OCI-M2 (cell line): ENCODE measurements around the gene TBC1D24.
A peak's percentile ranks its signal among the peaks of the same experiment; 100 is the strongest.

Experiments
- DNase-seq: peaks from one replicate; lab custom pipeline; 2025; ENCODE audit not compliant: unreplicated experiment; lab: John Stamatoyannopoulos, UW

TBC1D24 gene

DNA sequence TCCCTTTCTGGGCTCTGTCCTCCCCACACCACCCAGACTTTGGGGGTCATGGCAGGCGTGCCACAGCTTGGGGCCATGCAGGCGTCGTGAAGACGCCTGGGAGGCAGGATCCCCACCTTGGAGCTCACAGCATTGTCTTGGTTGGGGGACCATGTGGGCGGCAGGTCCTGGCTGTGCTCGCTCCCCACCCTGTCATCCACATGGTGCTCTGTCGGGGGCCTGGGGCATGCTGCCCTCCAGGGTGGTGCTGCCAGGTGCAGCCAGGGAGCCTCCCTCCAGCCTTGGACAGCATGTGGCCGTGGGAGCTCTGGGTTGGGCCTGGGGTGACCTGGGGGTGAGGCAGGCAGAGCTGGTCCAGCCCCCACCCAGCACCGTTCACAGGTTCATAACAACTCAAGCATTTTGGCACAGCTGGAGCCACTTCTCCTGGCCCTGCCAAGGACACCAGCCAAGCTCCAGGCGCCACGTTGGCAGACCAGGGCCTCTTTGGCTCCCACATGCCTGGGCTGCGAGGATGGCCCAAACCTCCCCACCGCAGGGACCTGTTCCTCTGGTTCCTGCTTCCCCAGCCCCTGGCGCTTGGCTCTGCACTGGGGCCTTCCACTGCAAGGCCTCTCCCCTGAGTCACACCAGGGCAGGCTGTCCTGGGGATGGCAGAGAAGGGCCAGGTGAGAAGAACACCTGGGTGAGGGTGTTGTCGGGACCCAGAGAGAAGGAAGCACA is 23.8 kb downstream of the TBC1D24 start:
- DNase-seq, result no peak

DNA sequence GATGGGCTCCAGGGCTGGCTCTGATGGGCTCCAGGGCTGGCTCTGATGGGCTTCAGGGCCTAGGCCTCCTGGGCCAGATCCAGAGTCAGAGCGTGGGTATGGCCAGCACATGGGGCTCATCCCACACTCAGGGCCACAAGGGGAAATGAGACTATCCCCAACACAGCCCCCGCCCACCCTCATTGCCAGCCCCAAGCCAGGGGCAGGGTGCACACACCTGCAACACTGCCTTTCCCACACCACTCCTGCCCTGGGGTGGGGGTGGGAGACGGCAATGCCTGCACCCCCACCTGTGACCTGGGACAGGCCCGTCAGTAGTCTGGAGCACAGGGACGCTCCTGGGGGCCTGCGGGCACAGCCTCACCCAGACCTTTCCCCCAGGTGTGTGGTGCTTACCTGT is 24.5 kb downstream of the TBC1D24 start:
- DNase-seq, result no peak

DNA sequence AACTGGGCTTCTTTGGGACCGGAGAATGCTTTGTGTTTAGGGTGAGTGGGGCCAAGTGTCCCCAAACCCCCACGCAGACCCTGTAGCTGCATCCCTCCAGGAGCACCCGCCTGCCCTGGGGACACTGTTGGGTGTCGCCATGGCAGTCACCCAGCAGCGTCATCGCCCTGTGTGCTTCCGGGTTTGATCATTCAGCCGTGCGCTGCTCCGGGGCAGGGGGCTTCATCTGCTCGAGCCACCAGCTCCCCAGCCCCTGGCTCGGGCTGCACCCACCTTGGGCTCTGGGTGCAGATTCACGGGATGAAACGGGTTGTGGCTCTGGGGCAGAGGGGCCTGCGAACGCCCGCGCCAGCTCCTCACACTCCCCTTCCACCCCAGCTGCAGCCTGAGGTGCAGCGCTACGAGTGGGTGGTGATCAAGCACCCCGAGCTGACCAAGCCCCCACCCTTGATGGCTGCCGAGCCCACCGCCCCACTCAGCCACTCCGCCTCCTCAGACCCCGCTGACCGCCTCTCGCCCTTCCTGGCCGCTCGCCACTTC is 25.0 kb downstream of the TBC1D24 start:
- DNase-seq, result no peak

DNA sequence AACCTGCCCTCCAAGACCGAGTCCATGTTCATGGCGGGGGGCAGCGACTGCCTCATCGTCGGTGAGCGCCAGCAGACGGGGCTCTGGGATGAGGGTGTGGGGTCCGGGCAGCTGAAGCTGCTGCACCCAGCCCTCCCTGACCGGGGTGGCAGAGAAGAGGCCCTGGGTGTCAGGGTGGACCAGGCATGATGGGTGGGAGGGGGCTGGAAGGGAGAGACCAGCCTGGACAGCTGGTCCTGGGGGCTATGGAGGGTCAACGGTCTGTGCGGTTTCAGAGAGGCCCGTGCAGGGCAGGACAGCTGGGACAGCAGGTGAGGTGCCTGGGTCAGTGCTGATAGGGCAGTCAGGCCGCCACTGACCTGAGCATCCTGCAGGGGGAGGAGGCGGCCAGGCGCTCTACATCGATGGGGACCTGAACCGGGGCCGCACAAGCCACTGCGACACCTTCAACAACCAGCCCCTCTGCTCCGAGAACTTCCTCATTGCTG is 25.5 kb downstream of the TBC1D24 start:
- DNase-seq, result no peak

DNA sequence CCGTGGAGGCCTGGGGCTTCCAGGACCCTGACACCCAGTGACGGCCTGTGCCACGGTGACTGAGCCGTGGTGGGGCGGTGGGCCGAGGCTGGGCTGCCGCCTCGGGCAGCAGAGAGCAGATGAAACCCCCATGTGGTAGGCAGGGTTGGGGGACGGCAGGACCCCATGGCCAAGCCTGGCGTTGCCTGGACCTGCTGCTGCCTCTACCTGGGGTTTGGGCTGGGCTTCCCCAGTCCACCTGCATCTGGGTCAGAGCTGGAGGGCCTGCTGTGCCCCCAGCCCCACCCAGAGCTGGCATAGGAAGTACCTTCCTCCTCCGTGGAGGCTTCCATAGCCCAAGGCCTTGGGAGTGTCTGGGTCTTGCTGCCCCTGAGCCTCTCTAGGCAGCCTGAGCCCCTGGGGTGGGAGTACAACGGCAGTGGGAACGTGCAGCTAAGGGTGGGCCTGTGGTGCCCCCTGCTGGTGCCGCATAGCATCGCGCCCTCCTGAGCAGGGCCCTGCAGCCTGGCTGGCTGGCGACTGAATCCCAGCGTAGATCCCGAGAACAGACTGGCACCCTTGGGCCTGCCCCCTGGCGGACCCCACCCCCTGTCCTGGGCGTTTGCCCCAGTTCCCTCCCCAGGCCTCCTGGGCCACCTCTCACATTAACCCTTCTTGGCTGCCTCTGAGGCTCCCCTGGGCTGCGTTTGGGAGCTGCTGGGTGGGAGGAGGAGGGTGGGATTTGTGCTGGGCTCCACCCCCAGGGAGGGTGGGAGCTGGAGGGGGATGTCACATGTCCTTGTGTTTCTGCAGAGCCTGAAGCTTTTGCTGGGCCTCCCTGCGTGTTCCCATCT is 26.2 kb downstream of the TBC1D24 start:
- peak; percentile 21 for DNase-seq

DNA sequence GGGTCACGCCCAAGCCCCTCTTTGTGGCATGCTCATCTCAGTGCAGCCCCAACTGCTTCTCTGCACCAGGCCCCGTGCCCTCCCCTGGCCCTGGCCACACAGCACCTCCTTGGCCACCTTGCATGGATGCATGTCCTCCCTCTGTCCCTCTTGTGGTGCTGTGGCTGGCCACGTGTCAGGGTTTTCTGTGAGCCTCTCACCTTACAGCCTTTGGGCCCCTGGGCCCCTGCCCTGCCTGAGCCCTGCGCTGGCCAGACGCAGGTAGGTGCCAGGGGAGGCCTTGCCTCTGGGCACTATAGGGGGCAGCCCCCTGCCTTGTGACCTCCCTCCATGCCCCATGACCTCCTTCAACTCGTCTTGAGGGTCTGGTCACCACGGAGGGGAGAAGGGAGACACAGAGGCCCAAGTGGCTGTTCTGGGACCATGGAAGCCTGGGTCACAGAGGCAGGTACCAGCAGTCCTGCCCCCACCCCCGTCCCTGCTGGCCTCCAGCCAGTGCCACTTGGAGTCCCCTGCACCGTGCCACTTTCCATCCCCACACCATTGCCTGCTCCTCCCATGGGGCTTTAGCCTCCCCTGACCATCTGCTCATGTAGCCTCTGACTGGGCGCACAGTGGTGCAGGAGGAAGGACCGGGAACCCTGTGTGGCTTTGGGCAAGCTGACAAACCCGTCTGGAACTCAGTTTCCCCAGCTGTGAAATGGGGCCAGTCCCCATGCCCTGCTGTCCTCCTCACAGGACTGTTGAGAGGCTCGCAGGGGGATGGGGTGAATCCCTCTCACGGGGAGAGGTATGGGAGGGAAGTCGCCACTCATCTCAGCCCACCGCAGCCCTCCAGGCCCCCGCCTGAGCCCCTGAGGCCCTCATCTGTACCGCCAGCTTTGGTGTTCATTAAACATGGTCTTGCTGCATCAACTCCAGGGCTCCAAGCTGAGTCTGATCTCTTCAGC is 27.3 kb downstream of the TBC1D24 start:
- no peak for DNase-seq

DNA sequence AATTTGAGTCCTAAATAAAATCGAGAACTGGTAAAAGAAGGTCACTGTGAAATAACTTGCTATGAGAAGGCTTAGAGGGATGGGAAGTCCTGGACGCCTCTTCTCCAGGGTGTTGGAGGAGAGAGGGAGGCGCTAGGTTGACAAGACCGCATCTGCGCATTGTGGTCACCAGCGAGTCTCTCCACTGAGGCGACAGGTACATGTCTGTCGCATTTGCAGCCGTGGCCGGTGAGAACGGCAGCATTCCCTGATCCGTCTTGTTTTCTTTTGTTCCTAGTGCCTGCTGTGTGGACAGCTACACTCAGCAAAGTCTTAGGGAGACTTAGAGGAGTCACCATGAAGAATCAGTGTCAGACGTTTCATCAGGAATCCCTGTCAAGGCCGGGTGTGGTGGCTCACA is 30.8 kb downstream of the TBC1D24 start:
- no peak for DNase-seq

DNA sequence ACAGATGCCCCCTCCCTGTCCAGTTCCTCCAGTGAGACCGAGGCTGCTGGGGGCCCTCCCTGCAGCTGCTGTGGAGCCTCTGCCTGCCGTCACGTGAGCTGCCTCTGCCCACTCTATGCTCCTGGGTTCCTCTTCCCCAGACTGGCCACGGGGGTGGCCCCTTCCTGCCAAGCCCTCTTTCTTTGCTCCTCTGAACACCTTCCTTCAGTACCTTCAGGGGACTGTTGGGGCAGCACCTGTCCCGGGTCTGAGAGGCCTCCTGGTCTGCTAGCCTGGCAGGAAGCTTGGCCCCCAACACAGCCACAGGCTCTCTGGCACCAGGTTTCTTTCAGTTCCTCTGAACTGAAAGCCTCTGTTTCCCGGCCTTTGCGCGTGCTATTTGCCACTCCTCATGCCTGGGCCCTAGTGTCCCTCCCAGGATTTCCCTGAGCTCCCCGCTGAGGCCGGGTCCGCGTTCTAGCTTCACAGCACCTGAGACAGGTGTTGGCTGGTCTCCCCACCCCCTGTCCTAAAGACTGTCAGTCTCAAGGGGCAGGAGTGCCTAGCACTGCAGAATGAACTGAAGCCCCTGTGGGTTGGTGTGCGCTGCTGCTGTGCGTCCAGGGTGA is 32.2 kb downstream of the TBC1D24 start:
- DNase-seq, result no peak

DNA sequence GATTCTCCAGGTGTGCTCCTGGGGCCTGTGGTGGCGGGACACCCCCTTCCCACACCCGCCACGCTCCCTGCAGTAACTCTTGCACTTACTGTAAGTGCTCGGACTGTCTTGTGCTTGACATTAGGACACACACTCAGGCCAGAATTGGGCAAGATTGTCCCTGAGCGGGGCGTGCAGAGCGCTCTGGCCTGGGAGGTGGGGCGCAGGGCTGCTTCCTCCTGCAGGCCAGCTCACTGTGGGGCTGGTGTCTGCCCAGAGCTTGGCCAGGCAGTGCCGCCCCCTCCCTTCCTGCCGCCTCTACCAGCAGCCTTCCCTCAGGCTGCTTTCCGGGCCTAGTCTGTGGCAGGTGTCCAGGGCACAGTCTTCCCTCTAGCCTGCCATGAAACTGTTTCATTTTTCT is 32.7 kb downstream of the TBC1D24 start:
- no peak for DNase-seq

DNA sequence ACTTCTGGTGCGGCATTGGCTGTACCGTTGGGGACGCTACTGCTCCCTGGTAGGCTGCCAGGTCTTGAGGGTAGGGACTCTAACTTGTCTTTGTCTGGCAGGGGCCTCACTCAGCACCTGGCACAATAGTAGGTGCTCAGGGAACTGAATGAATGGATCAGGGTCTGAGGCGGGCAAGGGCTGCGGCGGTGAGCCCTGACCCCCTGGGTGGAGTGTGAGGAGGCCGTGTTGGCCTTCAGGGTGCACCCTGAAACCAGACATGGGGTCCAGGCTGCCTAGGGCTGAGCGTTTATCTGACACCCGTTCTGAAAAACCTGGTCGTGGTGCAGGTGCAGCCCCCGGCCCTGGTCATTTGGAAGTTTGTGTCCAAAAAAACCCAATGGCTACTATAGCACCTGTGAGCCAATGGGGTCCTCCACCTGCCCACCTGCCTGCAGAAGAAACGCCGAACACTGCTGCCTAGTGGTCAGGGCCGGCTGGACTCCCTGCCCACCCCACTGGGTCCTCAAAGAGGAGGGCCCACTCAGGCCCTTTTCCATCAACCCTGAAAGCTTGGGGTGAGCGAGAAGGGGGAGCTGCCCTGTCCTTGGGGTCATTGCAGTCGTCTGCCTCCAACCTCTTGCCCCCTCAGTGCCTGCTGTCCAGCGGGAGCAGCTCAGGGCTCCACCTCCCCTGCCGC is 33.9 kb downstream of the TBC1D24 start:
- no peak for DNase-seq

DNA sequence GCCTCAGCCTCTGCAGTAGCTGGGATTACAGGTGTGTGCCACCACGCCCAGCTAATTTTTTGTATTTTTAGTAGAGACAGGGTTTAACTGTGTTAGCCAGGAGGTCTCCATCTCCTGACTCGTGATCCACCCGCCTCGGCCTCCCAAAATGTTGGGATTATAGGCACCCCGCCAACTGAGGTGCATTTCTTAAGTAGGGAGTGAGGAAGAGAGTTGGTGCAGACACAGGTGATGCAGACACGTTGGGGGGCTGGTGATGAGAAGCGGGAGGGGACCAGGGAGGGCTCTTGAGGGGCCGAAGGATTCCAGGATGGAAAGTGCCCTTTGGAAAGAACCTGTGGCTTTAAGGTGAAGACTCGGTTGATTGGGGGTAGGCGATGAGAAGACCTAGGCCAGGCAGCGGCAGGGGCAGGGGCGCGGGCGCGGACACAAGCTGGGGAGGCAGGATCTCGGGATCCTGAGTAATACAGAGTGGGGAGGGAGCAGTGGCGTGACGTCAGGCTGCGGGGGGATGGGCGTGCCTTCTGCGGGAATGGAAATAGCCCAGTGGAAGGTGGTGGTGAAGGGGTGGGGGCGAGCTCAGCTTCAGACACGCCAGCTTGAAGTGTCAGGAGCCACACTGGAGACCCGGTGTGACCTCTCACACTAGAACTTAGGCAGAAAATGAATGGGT is 36.3 kb downstream of the TBC1D24 start:
- no peak for DNase-seq

DNA sequence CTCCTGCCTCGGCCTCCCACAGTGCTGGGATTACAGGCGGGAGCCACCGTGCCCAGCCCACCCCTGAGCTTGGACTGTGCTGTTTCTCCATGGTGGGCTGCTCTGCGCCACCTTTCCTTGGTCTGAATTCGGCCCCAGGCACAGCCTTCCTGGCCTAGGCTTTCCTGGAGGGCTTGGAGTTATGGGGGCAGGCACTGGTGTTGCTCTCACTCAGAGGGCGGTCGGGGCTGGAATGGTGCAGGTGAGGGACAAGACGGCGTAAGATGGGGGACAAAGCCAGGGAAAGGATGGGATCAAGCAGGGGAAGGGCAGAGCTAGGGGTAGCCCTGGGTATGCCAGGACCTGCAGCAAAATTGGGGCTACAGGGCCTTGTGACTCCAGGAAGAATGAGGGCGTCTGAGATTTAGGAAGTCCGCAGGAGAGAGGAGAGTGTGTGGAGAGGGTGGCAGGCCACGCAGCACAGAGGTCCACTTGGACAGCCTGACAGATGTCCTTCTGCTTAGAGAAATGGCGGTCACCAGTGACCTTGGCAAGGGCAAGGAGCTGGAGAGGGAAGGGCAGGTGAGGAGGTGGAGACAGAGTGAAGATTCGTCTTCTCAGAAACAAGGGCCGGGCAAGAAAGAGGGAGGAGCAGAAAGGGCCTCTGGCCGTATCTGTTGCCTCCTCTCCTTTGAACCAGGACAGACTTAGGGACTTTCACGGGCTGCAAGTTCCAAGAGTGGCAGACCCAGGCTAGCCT is 37.2 kb downstream of the TBC1D24 start:
- DNase-seq, result no peak

DNA sequence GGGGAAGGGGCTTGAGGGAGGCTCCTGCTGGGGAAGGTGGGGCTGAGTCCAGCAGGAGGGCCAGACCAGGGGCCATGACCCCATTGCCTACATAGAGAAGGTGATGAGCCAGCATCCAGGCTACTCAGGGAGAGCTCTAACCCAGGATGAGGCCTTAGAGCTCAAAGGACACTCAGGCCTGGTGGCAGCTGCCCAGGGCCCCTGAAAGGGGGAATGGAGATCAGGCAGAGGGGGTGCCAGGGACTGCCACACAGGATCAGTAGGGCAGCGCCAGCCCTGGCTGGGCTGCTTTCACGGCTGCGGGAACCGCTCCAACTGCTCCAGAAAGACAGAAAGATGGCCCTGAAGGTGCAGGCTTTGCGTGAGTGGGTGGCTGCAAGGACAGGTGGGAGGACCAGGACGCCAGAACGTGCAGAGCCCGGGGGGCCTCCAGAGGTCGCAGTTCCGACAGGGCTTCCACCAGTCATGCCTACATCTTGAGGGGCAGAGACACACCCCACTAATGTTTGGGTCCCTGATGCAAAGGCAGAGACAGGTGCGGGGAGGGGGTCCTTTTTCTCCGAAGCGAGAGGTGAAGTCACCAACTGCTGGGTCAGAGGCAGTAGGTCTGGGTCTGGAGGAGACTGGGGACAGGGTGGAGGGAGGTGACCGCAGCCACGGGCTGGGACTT is 37.9 kb downstream of the TBC1D24 start:
- no peak for DNase-seq

DNA sequence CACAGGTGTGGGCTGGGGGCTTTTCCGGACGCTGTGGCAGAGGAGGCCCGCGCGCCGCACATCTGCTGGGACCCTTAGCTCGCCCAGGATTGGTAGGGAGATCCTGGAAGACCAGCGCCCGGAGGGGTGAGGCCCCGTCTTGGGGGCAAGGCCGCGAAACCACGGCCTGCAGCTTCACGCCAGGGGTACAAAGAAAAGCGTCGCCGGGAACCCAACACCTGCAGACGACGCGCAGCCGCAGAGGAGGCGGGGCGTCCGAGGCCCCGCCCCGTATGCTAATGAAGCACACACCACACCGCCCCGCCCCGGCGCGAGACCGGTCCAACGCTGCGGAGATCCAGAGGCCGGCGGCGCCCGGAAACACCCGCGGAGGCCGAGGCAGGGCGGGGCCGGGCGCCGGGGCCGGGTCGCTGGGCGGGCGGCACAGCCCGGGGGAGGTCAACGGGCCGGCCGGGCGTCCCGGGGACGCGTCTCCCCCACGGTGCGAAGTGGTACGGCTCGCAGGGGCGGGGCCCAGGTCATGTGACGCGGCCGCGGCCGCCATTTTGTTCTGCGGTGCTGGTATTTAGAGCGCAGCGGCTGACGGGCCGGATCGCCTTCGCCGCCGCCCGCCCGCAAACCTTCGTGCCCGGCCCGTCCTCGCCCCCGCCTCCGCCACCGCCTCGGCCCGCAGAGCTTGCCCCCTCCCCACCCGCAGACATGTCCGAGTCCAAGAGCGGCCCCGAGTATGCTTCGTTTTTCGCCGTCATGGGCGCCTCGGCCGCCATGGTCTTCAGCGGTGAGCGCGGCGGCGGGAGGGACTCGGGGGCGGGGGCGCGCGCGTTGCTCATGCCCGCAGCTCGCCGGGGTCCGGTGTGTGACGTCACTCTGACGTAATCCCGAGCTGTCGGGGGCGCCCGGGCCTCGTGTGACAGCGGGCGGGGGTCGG is 38.7 kb downstream of the TBC1D24 start, which contains the start of gene ATP6V0C:
ATP6V0C (plus strand) TSS at position 548 of the 928 bp plus-strand sequence; CDS start at position 700, 152 bp downstream.
- no peak for DNase-seq

DNA sequence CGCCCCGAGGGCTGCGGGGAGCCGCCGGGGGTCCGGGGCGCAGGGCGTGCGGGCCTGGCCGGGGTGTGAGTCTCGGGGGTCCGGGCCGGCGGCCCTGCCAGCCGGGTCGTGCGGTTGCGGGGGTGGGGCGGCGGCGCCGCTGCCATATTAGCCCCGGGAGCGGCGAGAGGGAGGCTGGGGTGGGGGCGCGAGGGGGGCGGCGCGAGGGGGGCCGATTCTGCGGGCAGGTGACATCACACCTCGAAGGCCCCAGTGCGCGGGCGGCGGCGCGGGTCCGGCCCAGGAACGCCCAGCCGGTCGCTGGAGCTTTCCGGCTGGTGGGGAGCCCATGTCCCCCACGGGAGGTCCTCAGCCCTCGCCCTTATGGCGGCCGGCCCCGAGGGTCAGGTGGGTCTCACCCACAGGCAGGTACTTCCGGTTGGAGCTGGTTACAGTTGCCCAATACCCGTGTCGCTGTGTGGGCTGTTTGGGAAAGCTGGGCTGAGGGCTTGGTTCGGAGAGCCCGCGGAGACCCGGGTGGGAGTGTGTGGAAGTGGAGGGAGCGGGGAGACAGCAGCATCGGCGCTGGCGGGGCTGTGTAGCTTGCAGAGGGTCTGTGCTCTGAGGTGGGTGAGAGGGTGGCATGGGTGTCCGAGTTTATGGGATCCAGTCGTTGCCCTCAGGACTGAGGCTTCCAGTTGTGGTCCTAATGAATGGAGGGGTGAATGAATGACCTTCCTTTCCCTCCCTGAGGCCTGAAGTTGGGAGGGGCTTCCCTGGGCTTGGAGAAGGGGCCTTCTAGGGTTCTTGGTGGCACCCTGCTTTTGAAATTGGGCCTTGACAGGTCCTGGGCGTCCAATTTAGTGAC is 39.6 kb downstream of the TBC1D24 start:
- DNase-seq, result no peak
